Activated CD4-positive, alpha-beta T cell treated with anti-CD3 and anti-CD28 coated beads, Interleukin-10, Interleukin-2, amounts not matched to agents 100 ng/mL and 50 ng/mL, durations not matched to agents 16 hours and 8 hours (primary cell): ENCODE results near the gene POU2F1.
A peak's percentile ranks its signal among the peaks of the same experiment; 100 is the strongest.

Experiments
- DNase-seq: peaks from one replicate; pipeline ENCODE4 v3.0.0-alpha.2; 2020

Gene POU2F1

DNA sequence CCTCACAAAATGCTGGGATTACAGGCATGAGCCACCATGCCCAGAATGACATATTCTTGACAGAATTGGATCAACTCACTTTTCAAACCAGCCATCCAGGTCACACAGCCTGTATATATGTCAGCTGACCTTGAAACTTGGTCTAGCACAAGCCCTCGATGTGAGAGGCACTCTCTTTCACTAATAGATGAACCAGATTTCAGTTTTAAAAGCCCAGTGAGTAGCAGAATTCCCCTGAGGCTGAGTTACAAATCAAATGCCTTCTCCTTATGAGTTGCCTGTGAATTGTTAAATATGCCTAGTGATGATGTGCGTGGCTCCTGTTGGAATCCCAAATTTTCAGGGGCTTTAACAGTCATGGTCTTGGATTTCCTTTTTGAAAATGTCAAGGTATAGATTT, 208.9 kb downstream of the POU2F1 start:
- DNase-seq = no peak

DNA sequence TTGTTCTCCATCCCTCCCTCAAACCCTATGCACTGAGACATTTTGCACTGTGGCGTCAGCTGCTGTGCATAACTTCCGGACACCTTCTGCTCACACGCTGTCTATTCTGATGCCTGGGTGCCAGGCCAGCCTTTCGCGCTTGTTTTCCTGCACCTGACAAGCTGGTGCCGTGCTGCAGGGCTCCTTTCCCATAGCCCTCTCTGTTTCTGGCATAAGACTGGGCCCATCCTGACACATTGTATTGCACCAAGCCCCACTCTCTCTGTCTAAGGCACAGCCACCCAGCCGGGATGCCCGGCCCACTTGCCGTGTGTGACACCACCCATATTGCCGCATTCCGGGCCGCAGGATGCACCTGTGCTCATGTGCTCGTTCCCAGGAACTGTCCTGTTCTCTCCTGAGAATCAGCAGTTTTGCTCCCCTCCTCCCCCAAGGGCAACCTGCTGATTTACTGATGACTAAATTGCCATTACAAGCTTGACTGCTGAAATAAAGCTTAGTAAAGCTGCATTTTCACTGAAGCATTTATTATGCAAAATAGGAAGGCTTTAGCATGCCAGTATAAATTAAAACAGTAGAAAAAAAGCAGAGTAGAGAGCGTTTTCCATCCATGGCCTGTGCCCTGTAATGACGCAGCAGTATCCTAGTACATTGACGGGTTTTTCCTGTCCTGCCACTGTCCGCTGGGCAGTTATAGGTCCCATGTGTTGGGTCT, 209.6 kb downstream of the POU2F1 start:
- DNase-seq = no peak

DNA sequence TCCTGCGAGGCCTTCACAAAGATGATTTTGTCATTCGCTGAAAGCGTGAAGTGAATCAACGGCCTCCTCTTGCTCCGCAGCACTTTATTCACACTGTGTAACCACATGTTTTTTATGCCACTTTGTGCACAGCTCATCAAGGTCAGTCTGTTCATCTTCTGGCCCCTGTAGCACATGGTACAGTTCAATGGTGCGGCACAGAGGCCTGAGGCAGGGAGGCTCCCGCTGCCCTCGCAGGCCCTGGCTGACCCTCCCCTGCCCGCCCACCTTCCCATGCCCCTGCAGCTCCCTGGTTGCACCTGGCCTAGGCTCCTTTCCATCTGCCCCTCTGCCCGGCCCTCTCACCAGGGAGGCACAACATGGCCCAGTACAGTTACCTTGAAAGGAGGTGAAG, 210.2 kb downstream of the POU2F1 start:
- no peak for DNase-seq

DNA sequence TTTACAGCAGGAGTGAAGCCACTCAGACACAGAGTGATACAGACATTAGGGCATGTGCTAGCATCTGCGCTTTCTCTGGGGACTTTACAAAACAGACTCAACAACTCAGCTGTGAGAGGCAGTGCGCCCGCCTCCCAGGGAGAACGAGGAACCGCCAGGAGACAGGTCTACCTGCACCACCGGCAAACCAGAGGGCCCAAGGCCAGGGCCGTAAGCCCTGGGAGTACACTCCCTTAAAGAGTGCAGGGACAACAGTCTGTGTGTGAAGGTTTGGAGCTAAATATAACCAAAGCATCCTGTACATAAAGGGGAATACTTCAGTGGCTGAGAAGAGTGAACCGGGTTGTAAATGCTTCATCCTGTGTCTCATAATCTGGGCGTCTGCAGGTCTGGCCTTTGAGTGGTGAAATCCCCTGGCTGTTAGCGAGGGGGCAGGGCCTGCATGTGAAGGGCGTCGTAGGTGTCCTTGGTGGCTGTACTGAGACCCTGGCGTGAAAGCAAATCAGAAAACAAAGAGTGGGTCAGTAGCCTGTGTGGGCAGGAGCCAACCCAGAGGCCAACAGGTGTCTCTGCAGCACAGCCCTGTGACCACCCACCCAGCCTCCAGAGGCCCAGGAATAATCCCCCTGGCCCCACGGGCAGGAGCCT, 210.7 kb downstream of the POU2F1 start:
- no peak for DNase-seq

DNA sequence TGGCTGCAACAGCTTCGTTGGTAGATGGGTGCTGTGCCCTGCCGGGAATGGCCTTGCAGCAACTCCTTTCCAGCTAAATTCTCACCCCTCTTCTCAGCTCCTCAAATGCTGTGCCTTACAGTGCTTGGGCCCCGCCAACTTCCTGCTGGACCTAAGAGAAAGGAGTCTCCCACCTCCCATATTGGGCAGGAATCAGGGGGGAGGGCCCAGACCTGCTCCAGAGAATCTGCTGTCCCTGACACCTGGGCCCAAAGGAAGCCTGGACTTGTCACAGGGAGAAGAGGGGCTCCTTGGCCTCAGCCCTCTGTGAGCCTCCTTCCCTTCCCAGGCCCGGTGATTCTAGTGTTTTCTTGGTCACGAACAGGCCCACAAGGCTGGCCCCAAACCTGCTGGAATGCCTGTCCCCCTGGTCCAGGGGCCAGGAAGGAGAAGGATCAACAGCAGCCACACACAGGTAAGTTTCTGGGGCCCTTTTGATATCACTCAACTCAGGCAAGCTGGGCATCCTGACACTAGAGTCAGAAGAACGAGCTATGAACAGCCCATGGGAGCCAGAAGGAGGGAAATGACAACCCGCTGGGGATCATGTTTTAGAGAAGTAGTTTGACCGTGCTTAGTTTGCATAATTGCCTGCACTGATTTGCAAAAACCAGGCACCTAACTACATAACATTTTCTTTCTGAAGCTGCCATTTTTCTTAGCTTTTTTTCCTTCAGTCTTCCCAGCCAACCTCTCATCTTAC, 211.4 kb downstream of the POU2F1 start:
- no peak for DNase-seq

DNA sequence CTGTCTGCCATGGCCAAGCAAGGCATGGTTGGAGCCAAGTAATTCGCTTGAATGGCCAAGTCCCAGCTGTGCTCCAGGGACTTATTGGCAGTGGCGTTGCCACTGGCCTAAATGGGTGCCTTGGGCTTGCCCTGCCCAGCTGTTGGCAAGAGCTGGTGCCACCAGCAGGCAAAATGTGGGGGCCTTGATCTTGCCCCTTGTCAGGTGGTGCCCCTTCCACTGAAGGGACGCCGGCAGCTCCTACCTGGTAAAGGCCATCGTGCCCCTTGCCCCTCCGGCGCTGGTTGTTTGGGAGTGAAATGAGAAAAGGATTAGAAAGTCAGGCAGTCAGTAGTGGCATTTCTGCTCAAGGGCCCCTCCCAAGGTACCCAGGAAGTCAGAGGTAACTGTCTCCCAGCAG, 212.1 kb downstream of the POU2F1 start:
- DNase-seq = no peak

DNA sequence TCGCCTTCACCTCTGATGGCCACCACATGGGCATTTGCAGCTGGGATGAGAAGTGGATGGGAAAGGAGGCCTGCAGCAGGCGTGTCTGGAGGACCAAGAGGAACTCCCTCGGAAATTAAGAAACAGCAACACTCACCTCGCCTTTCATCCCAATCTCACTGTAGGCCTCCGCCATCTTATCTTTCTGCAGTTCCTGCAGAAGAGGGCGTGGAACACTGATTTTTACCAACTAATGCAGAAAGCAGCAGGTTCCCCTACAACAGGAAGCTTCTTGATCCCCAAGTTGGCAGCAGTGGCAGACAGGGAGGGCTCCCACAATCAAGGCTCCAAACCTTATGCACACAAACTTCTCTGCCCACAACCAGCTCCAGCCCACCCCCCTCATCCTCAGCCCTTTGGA, 213.2 kb downstream of the POU2F1 start:
- no peak for DNase-seq

DNA sequence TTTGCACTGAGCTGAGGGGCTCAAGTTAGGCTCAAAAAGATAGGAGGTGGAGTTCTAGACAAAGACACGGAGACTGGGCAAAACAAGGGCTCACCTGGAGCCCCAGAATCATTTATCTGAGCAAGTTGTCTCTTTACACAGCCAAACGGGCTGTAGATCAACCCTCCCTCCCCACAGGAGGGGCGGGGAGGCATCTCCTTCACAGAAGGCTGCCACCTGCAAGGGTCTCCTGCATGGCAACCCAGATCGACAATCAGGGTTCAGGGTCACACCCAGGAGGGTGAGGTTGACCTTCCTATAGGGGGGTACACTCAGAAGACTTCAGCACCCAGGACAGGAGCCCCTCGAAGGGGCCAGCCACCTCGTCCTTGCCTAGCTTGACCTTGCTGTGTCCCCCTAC, 213.6 kb downstream of the POU2F1 start:
- DNase-seq = no peak

DNA sequence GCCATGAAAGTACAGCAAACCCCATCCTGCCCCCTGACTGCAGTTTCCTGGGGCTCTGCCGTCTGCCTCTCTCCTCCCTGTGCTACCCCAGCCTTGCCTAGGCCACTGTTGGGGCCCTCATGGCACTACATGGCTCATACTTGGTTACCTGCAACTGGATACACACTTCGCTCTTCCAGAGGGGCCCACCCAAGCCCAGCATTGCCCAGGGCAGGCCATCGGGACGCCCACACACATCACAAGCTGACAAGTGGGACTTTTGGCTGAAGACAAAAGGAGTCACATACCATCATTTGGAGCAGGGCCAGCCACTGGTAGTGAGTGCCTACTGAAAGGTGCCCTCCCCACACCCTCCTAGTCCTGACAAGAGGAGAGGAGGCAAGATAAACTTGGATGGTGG, 214.8 kb downstream of the POU2F1 start:
- no peak for DNase-seq

DNA sequence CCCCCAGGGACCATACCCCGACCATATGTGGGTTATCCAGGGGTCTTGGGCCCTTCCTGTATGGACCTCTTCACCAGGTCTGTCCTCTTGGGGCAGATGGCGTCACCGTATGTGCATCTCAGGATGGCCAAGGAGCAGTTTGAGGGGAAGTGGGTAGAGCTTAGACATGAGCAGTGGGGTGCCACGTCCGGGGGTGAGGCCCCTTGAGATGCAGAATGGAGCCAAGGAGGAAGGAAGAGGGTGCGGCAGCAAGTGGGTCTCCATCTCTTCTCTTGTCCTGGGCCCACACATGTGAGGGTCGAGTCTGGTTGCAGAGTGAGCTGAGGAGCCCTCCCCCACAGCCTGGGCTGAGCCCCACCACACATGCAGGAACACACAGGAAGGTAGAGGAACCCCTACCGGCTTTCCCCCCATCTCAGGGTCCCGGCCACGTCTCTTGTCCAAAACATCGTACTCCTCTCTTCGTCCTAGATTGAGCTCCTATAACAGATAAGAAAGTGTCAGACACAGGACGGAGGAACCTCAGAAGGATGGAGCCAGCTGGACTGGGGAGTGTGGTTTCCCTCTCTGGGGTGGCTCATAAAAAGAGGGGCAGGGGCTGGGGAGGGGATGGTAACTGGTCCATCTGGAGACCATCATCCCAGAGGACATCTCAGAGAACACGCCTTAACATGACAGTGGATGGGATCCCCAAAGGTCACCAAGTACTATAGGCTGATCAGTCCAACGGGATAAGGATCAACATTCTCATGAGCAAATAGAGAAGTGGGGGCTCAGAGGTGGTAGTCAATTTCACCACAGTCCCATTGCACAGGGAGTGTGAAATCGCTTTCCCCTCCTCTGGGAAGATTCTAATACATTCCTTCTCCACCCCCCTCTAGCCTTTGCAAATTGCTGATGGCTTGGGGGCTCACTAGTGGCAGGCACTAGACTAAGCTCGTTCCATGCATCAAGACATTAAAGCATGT, 217.8 kb downstream of the POU2F1 start:
- no peak for DNase-seq

DNA sequence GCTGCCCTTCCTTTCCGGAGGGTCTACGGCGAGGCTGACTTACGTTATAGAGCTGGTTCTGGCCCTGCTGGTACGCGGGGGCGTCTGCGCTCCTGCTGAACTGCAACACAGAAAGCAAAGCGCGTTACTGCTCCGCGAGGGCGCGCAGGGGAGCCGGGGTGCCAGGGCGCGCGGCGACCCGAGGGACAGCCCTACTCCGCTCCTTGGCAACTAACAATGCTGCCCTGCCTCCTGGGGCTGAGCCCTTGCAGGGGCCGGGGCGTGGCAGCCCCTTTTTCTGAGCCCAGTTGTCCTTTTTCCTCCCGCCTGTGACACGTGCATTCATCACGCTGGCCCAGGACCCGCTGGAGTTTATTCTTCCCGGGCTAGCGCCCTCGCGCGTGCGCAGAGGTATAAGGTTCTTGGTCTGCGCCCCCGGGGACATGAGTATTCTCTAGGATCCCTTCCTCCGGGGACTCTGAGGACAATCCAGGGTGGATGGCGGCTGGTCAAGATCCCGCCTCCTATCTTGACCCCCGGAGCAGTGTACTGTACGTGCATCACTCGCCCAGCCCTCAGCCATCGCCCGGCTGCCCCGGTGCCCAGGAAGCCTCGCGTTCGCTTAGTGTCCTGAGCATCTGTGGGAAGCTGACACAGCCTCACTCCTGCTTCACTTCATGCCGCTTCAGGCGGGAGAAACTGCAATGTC, 218.8 kb downstream of the POU2F1 start:
- no peak for DNase-seq

DNA sequence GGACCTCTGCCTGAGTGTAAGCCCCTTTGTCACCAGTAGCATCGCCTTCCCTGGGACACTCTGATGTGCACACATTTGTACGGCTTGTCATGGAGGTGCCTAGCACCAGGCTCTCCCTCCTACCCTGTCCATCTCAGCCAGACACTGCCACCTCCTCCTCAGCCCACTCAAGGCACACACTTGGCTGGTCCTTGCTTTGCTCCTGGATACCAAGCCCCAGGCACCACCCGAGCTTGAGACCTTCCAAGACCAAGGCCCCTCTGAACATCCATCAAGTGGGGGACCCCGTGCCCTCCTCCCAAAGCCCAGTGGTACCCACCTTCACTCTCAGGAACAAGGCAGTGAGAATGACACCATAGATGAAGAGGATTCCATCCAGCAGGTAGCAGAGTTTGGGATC, 219.7 kb downstream of the POU2F1 start:
- DNase-seq = no peak

DNA sequence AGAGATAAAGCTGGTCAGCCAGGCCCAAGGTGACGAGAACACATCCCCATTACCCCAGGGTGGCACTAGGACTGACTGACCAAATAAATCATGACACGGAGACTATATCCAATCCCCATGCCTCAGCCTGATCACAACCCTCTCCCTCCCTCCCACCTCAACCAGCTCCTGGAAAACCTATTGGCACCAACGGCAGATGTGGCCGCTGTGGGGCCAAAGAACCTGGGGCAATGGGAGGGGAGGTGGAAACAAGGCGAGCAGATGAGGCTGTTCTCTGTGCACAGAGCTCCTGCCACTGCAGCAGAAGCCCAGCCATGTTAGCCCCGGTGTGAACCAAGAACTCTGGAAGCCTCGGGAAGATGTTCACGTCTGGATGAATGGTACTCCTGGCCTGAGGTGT, 220.1 kb downstream of the POU2F1 start:
- no peak for DNase-seq

DNA sequence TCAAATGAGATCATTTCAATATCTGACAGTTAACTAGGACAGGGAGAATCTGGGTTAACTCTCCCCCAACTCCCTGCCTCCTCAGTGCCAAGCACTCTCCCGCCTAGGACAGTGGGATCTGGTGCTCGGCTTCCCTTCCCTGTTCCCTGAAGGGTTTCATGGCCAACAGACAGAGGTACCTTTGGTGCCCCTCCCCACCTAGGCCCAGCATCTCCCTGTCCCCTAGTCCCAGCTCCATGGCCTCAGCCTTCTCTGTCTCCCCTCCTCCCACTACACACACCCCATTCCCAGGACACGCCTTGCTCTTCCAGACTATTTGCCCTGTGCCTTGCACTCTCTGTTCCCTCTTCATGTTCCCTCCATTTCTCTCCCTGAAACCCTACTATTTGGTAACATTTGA, 220.5 kb downstream of the POU2F1 start:
- no peak for DNase-seq

DNA sequence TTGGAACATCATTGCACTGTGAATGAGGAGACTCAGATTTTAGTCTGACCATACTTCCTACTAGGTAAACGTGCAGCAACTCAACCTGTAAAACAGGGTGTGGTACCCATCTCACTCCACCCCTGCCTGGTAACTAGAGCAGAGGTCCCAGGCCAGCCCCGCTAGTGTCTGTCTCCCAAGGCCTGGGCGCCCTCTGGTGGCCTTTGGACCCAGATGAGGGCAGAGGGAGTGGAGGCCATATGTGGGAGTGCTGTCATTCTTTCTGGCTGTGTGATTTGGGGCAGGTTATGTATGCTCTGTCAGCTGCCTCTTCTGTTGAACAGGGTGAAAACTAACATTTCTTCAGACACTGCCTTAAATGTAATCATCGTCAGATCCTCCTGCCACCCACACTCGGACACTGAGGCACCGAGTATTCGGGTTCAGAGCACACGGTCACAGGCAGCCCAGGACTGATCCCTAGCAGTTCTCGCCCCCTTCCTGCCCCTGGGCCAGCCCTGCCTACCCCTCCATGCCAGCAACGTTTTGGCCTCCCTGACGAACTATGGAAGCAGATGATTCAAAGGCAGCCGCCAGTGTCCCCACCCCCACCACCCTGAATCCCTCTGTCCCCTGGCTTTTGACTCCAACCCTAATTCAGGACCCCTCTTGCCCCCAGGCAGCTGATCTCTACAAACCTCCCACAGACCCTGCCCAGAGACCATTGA, 221.6 kb downstream of the POU2F1 start:
- peak; percentile 87 for DNase-seq

DNA sequence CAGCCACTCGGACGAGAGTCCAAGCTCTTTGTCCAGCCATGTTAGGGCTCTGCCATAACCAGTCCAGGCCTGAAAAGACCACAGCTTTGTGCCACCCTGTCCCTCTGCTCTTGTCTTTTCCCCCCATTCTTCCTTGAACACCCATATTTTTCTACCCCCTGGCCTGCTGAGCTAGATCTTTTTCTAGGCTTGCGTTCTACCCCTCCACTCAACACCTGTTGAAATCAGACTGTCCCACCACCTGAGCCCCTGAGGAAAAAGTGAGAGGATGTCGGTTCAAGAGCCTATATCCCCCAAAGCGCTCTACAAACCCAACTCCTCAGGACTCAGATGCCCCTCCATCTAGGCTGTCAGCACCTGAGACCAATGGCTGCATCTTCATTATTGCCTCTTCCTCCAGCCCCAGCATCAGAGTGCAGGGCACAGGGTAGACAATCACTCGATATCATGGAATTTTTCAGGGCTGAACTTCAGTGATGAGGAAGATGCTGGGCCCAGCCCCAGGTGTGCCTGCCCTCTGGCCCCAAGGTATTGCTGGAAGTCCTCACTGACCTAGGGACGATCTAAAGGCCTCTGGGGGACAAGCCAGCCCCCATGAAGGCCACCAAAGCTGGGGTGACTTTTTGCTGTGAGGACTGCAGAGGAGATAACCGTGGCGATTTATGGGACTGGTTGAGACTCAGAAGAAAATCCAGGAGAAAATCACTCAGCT, 222.3 kb downstream of the POU2F1 start:
- DNase-seq = no peak

DNA sequence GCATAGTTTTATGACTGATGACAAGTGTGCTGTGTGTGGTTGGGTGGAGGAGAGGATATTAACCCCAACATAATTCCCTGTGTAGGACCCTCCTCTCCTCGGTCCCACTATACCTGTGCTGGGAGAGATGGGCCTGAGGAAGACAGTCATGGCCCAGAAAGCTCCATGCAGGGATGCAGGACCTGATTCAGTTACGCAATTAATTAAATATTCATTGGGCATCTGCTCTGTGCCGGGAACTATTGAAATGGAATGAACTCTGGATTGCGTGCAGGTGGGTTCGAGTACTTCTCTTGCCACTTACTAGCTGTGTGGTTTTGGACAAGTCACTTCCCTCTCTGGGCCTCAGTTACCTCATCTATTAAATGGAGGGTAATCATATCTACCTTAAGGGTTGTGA, 223.1 kb downstream of the POU2F1 start:
- no peak for DNase-seq

DNA sequence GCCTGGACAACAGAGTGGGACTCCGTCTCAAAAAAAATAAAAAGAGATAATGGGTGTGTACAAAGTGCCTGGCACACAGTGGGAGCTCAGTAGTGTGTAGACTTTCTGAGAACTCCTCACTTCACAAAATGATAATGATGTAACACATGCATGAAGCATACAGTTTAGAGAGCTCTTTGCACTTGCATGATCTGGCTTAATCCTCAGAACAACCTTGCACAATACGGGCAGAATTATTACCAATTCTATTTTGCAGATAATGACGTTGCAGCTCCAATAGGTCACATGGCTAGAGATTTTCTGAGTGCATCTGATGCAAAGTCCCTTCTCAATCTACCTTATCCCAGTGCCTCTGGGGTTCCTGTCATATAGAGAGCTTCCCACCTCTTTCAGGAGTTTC, 226.3 kb downstream of the POU2F1 start:
- DNase-seq = no peak

DNA sequence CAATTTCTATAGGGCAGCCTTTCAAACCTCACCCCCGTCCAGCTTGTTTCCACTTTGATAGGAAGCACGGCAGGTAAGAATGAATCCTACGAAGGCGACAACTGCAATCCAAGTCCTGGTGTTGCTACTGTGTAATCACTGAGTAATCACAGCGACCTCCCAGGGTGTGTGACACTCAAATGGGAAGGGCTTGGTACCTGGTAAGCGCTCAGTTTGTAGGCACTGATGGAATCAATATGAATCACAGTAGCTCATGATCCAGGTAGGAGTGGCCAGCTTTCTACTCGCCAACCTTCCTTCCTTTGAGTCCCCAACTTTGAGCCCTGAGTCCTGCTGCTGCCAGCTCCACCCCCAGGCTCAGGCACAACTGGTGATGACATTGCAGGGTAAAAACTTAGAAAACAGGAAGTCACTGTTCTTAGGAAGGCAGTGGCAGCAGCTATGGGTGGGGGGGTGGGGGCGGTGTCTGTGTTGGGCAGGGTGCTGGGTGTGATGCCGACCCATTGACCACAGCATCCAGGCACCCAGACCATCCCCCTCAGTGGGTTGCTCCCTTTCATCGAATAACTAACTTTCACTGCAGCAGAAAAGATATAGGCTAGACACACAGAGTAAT, 226.9 kb downstream of the POU2F1 start:
- DNase-seq = peak; percentile 91

DNA sequence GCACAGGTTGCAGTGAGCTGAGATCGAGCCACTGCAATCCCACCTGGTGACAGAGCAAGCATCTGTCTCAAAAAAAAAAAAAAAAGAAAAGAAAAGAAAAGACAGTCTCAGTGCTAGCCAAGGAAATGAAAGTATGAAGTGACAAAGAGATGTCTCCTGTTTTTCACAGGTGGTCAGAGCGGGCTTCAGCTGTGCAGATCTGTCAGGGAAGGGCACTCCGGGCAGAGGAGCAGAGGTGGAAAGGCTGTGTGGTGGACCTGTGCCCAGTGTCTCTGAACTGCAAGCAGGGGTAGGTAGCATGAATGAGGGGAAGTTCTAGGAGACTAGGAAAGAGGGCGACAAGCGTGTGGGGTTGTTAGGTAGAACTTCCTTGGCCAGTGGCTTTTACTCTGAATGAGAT, 230.2 kb downstream of the POU2F1 start:
- peak; percentile 37 for DNase-seq

DNA sequence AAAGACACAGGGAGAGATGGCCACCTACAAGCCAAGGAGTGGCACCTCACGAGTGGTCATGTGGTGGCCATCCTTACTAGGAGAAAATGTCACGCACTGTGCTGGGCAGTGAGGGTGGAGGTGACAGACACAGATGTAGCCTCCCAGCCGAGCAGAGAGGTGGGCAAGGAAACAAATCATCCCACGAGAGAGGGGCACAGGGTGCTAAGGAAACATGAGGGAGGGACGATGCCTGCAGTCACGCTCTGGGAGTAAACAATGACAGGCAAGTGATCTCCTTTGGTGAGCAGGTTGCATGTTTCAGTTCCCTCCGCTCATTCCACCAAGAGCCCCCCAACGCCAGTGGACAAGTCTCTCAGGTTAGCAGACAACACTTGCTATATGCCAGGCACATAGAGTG, 231.8 kb downstream of the POU2F1 start:
- no peak for DNase-seq
